ENCODE data around the gene TEKTIP1.

Gene TEKTIP1

GRCh38 chr19:3530389-3530788, 8.6 kb upstream of the TEKTIP1 start:
- Histone ChIP-seq H3K27ac (ENCODE audit: low read length) (no peak overlapping the region), H3K9me3 (ENCODE audit: insufficient read depth, low read length) (no peaks in the 10 kb centered on the region), H3K27me3 (ENCODE audit: low read depth, low read length) (no peaks in the 10 kb centered on the region), H3K79me2 (ENCODE audit: low read length) (no peaks in the 10 kb centered on the region), H3K4me3 (ENCODE audit: low read length) (no peak overlapping the region), H3K4me1 (ENCODE audit: low read length) (no peaks in the 10 kb centered on the region), H3K9ac (ENCODE audit: low read length) (no peak overlapping the region), H3K36me3 (replicated peaks; ENCODE audit: low read depth, low read length) (peaks cover 56% of the 10 kb centered on the region), H2AFZ (ENCODE audit: low read depth, low read length) (no peak overlapping the region), H3K4me2 (ENCODE audit: low read length) (no peak overlapping the region), H4K20me1 (ENCODE audit: insufficient read depth, low read length) (peaks cover 8% of the 10 kb centered on the region; the same call in 1 of the 2 replicates)
- TF ChIP-seq CTCF (IDR thresholded peaks at IDR 0.05; ENCODE audit: low read depth, low read length), result no peak
- TF ChIP-seq EZH2phosphoT487 (IDR thresholded peaks at IDR 0.05; ENCODE audit: low read depth), result no peak

DNA sequence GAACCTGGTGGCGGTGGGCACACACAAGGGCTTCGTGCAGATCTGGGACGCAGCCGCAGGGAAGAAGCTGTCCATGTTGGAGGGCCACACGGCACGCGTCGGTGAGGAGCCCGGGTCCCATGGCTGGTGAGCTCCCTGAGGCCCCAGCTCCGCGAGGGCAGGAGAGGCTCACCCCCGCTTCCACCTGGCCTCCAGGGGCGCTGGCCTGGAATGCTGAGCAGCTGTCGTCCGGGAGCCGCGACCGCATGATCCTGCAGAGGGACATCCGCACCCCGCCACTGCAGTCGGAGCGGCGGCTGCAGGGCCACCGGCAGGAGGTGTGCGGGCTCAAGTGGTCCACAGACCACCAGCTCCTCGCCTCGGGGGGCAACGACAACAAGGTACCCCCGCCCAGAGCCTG, 7.3 kb upstream of the TEKTIP1 start:
- peaks cover 9% of the 10 kb centered on the region; the same call in 1 of the 2 replicates for H4K20me1 ChIP-seq (ENCODE audit: insufficient read depth, low read length)

GRCh38 chr19:3532154-3532786, 6.7 kb upstream of the TEKTIP1 start:
- H3K9ac ChIP-seq (ENCODE audit: low read length), result no peak overlapping the region
- no peak overlapping the region for H2AFZ ChIP-seq (ENCODE audit: low read depth, low read length)
- peaks cover 46% of the 10 kb centered on the region for H3K36me3 ChIP-seq (replicated peaks; ENCODE audit: low read depth, low read length)
- no peaks in the 10 kb centered on the region for H3K79me2 ChIP-seq (ENCODE audit: low read length)
- H3K9me3 ChIP-seq (ENCODE audit: insufficient read depth, low read length), result no peaks in the 10 kb centered on the region
- H3K27me3 ChIP-seq (ENCODE audit: low read depth, low read length), result no peaks in the 10 kb centered on the region
- H3K4me3 ChIP-seq (ENCODE audit: low read length), result no peak overlapping the region
- H3K27ac ChIP-seq (ENCODE audit: low read length), result no peak overlapping the region
- no peak for TF ChIP-seq CTCF (IDR thresholded peaks at IDR 0.05; ENCODE audit: low read depth, low read length)
- no peak for TF ChIP-seq EZH2phosphoT487 (IDR thresholded peaks at IDR 0.05; ENCODE audit: low read depth)
- H4K20me1 ChIP-seq (ENCODE audit: insufficient read depth, low read length), result peaks cover 9% of the 10 kb centered on the region
- no peaks in the 10 kb centered on the region for H3K4me1 ChIP-seq (ENCODE audit: low read length)
- H3K4me2 ChIP-seq (ENCODE audit: low read length), result no peak overlapping the region

More for the DNA sequence above, 7.3 kb upstream of the TEKTIP1 start:
- H3K4me1 ChIP-seq (ENCODE audit: low read length), result no peaks in the 10 kb centered on the region
- H3K9me3 ChIP-seq (ENCODE audit: insufficient read depth, low read length), result no peaks in the 10 kb centered on the region
- H3K36me3 ChIP-seq (replicated peaks; ENCODE audit: low read depth, low read length), result peaks cover 52% of the 10 kb centered on the region
- no peak overlapping the region for H3K4me2 ChIP-seq (ENCODE audit: low read length)
- no peak overlapping the region for H3K9ac ChIP-seq (ENCODE audit: low read length)
- H3K79me2 ChIP-seq (ENCODE audit: low read length), result no peaks in the 10 kb centered on the region
- no peak overlapping the region for H3K4me3 ChIP-seq (ENCODE audit: low read length)
- no peak overlapping the region for H3K27ac ChIP-seq (ENCODE audit: low read length)
- H2AFZ ChIP-seq (ENCODE audit: low read depth, low read length), result no peak overlapping the region
- no peak for TF ChIP-seq EZH2phosphoT487 (IDR thresholded peaks at IDR 0.05; ENCODE audit: low read depth)
- TF ChIP-seq CTCF (IDR thresholded peaks at IDR 0.05; ENCODE audit: low read depth, low read length), result no peak
- H3K27me3 ChIP-seq (ENCODE audit: low read depth, low read length), result no peaks in the 10 kb centered on the region

DNA sequence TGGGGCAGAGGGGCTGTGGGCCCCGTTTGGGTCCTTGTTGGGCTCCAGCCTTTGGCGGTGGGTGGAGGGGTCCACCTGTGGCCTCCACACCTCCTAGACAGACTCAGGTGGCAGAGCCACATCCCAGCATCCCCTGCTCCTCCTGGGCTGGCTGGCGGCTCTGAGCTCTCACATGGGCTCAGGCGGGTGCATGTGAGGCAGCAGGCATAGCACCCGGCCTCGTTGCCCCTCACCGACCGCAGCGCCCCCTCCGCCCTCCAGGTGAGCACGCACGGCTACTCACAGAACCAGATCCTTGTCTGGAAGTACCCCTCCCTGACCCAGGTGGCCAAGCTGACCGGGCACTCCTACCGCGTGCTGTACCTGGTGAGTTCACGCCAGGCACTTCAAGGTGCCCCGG, 5.9 kb upstream of the TEKTIP1 start:
- Histone ChIP-seq H2AFZ (ENCODE audit: low read depth, low read length) (no peak overlapping the region), H3K4me2 (ENCODE audit: low read length) (no peak overlapping the region), H3K27ac (ENCODE audit: low read length) (no peak overlapping the region), H4K20me1 (ENCODE audit: insufficient read depth, low read length) (peaks cover 9% of the 10 kb centered on the region), H3K36me3 (replicated peaks; ENCODE audit: low read depth, low read length) (peaks cover 41% of the 10 kb centered on the region), H3K79me2 (ENCODE audit: low read length) (no peaks in the 10 kb centered on the region), H3K4me3 (ENCODE audit: low read length) (no peak overlapping the region), H3K27me3 (ENCODE audit: low read depth, low read length) (no peaks in the 10 kb centered on the region), H3K4me1 (ENCODE audit: low read length) (no peaks in the 10 kb centered on the region), H3K9ac (ENCODE audit: low read length) (no peak overlapping the region), H3K9me3 (ENCODE audit: insufficient read depth, low read length) (no peaks in the 10 kb centered on the region)
- TF ChIP-seq EZH2phosphoT487 (IDR thresholded peaks at IDR 0.05; ENCODE audit: low read depth) (no peak), CTCF (IDR thresholded peaks at IDR 0.05; ENCODE audit: low read depth, low read length) (no peak)
